Cardiac fibroblast (primary cell): ENCODE measurements around the gene TSPAN9.

Experiments used
- DNase-seq, 2 donors: peaks; one replicate each; pipeline versions ENCODE4 v3.0.0 to v3.0.0-alpha.2; 2010; ENCODE audit warnings: low read depth in 2 of 2
- H3K4me3 ChIP-seq, 2 donors: replicated peaks in 1 of 2; 1 replicate in 1 of 2; 2 replicates in 1 of 2; pipeline ENCODE4 v1.5.1; 2011; ENCODE audit warnings: low read depth in 2 of 2, low read length in 2 of 2, mild to moderate bottlenecking in 2 of 2, moderate library complexity in 1 of 2
- CTCF ChIP-seq: IDR thresholded peaks from one replicate; pipeline ENCODE4 v1.5.1; 2011; ENCODE audit warnings: low read depth, mild to moderate bottlenecking, low read length, inconsistent platforms

Gene TSPAN9

GRCh38 chr12:3122841-3123678 lies 45.9 kb downstream of the TSPAN9 start:
- peak; percentile 71 to 91 for DNase-seq

GRCh38 chr12:3123729-3124128 lies 46.5 kb downstream of the TSPAN9 start:
- no peak for TF ChIP-seq CTCF
- DNase-seq: peak; percentile 22 to 66
- no peak overlapping the region for H3K4me3 ChIP-seq

More at GRCh38 chr12:3122841-3123678, 45.9 kb downstream of the TSPAN9 start:
- H3K4me3 ChIP-seq: peak overlapping the region in 1 of 2 donors; percentile 14
- TF ChIP-seq CTCF: peak; percentile 62

- no peak for TF ChIP-seq CTCF
- no peak overlapping the region for H3K4me3 ChIP-seq
- DNase-seq: no peak
Observed at GRCh38 chr12:3124917-3125316, 47.7 kb downstream of the TSPAN9 start.

GRCh38 chr12:3125674-3126073 lies 48.5 kb downstream of the TSPAN9 start:
- no peak for DNase-seq
- no peak for TF ChIP-seq CTCF

GRCh38 chr12:3127832-3128231 lies 50.7 kb downstream of the TSPAN9 start:
- peak; percentile 53 to 81 for DNase-seq
- no peak overlapping the region for H3K4me3 ChIP-seq
- TF ChIP-seq CTCF: no peak

More at GRCh38 chr12:3125674-3126073, 48.5 kb downstream of the TSPAN9 start:
- no peak overlapping the region for H3K4me3 ChIP-seq

- DNase-seq: no peak
- H3K4me3 ChIP-seq: no peak overlapping the region
- no peak for TF ChIP-seq CTCF
Observed at GRCh38 chr12:3128498-3129293, 51.5 kb downstream of the TSPAN9 start.
